Activated CD4-positive, CD25-positive, alpha-beta regulatory T cell treated with anti-CD3 and anti-CD28 coated beads, Interleukin-2, amount 50 U/mL, for 72 hours (primary cell): ENCODE data around the gene SPATA24.
"Not testable (repeated sequence)": the region's sequence is repeated elsewhere in the genome, so short reads cannot be mapped to it uniquely, and the experiment has no call there.

Experiments used
- DNase-seq: peaks from one replicate; pipeline ENCODE4 v3.0.0; 2021

The SPATA24 gene

GRCh38 chr5:139416651-139417050, 12.8 kb upstream of the SPATA24 start:
- DNase-seq: no peak

GRCh38 chr5:139415869-139416268, 12.0 kb upstream of the SPATA24 start:
- no peak for DNase-seq

GRCh38 chr5:139415221-139415861, 11.5 kb upstream of the SPATA24 start:
- DNase-seq: no peak

DNA sequence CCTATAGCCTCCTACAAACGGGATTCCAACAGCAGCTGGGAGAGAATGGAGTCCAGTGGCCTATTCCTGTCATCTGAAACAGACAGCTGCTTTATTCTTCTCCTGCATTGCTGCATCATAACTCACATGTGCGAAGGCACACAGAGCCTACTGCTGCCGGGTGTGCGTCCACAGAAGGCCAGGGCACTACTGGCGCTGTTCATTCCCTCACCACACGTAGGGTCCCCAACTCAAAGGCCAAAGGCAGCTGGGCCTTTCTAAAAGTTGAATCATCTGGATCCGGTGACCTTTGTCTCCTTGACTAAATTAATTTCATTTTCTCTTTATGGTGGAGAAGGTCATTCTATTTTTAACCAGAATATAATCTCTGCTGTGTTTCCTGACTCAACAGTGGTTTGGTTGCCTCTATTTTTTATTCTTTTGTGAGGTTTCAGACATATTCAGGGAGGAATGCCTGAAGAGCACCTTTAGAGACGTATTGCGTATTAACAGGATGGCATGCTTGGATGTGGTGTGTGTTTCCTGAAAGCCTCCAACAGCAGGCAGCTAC, 10.8 kb upstream of the SPATA24 start:
- peak; percentile 49 for DNase-seq

GRCh38 chr5:139413963-139414362, 10.1 kb upstream of the SPATA24 start:
- DNase-seq: no peak

DNA sequence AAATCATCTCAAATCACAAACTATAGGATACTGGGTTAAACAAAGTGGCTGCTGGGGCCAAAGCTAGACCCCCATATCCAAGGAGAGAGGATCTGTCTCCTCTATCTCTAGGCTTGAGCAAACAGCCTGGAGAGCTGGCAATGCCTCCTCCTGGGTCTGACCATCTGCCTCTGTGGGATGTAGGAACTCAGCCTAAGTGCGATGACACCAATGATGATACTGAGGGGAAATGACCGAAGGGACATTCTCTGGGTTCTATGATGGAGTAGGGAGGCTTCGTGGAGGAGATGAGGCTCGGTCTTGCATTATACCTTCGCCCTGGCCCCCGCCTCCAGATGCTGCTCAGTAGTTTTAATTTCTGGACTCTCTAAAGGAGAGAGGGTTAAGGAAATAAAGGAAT, 9.3 kb upstream of the SPATA24 start:
- DNase-seq: no peak

- no peak for DNase-seq
Measured at GRCh38 chr5:139410993-139411828, 7.3 kb upstream of the SPATA24 start.

DNA sequence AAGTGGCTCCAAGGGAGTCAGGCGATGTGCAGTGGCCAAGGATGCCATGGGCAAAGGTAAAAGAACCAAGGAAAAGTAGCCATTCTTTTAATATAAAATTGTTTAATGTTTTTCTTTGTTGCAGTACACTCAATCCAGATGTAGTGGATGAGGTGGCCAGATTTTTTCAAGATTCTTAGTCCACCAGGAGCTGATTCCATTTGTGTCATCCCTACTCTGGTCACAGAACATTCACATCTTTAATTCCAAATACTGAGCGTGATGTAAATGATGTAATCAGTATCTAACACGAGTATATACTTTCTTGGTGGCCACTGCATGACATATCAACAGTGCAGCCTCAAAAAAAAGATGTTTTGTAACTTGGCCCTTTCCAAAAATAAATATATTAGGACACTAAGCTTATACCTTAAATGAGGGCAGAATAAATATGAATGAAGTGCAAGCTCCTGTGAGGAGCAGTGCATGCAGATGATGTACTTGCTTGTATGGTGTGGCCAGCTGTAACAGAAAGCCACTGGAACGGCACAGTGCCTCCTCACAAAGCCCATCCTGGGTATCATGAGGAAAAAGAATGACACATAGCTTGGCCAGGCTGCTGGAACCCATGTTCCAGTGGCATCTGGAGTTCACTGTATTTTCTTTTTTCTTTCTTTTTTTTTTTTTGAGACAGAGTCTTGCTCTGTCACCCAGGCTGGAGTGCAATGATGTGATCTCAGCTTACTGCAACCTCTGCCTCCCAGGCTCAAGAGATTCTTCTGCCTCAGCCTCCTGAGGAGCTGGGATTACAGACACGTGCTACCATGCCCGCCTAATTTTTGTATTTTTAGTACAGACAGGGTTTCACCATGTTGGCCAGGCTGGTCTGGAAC, 6.5 kb upstream of the SPATA24 start:
- DNase-seq: no peak

DNA sequence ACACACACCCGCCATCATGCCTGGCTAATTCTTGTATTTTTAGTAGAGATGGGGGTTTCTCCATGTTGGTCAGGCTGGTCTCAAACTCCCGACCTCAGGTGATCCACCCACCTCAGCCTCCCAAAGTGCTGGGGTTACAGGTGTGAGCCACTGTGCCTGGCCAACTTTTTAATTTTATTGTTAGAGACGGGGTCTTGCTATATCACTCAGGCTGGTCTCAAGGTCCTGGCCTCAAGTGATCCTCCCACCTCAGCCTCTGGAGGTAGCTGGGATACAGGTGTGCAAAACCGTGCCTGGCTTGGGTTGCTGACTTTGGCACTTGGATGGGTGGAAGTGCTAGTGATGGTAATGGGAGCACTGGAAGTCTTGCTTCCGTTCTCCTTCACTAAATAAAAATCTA, 5.2 kb upstream of the SPATA24 start:
- not testable (repeated sequence) for DNase-seq

DNA sequence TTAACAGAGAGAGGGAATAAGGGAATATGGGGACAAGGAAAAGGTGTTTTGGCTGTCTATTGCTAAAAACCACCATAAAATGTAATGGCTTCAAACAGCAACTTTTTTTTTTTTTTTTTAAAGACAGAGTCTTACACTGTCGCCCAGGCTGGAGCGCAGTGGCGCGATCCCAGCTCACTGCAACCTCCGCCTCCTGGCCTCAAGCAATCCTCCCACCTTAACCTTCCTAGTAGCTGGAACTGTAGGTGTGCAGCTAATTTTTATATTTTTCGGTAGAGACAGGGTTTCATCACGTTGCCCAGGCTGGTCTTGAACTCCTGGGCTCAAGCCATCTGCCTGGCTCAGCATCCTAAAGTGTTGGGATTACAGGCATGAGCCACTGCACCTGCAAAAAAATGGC, 4.3 kb upstream of the SPATA24 start:
- DNase-seq: no peak

DNA sequence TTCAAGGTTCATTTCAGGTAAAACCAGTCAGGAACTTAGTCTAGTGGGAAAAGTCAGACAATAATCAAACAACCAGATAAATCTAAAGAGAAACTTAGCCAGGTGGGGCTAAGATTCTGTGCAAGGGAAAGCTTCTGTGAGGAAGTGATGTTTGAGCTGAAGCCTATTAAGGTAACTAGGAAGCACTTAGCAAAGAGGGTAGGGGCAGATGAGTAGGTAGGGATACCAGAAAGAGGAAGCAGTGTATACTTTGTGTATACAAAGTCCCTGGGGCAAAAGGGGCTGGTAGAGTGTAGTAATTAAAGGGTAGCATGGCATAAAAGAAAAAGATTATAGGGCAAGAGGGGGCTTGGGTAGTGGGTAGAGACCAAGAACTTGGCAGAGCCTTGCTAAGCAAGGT, 3.6 kb upstream of the SPATA24 start:
- no peak for DNase-seq

DNA sequence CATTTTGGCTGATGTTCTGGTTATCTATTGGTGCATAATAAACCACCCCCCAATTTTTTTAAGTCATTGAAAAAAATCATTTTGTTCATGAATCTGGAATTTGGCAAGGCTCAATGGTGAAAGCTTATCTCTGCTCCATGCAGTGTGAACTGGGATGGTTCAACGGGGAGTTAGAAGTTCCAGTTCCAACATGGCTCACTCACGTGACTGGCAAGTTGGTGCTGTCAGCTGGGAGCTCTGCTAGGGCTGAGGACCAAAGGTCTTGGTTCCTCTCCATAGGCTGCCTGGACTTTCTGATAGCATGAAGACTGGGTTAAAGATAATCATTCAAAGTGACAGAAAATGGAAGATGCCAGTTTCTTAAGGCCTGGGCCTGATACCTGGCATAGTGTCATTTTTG, 3.1 kb upstream of the SPATA24 start:
- DNase-seq: no peak

GRCh38 chr5:139404484-139404840, 573 bp upstream of the SPATA24 start:
- DNase-seq: no peak

GRCh38 chr5:139403418-139403786, 487 bp downstream of the SPATA24 start:
- DNase-seq: no peak

DNA sequence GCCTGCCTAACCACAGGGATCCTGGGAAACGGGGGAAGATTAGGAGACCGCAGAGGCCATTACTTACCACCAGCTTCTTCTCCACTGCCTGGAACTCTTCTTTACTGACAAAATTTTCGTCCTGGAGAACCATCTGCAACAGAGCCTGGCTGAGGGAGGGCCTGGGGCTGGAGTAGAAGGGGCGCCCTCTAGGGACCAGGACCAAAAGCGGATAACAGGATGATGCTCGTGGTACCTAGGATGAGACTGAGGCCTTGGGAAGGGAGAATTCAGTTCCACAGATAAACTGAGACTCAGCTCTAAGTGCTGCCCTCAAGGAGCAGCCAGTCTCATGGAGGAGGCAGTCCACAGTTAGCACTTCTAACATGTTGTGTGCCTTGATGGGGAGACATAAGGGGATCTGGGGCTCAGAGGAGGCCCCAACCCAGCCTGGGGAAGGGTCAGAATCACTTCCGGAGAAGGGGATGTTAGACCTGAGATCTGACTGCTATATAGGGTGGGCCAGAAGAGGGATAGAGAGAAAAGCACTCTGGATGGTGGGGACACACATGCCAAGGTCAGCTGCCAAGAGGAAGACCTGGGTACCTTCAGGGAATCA, 1.2 kb downstream of the SPATA24 start:
- no peak for DNase-seq

- no peak for DNase-seq
Measured at GRCh38 chr5:139401546-139401945, 2.3 kb downstream of the SPATA24 start.

GRCh38 chr5:139399501-139400121, 4.3 kb downstream of the SPATA24 start:
- no peak for DNase-seq

DNA sequence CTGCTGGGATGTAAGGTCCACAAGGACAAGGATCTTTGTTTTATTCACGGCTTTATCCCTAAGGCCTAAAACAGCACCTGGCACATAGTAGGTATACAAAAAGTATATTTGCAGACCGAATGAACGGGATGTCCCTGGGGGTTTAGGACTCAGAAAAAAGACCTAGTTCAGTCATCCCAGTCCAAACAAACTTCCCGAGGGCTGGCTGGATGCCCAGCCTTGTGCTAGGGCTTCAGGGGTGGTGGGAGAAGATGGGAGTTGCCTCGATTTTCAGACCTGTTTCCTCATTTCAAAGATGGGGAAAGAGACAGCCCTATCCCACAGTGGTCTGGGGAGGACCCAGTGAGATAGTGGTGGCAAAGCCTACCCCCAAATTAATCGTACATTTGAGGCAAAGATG, 6.0 kb downstream of the SPATA24 start:
- no peak for DNase-seq

DNA sequence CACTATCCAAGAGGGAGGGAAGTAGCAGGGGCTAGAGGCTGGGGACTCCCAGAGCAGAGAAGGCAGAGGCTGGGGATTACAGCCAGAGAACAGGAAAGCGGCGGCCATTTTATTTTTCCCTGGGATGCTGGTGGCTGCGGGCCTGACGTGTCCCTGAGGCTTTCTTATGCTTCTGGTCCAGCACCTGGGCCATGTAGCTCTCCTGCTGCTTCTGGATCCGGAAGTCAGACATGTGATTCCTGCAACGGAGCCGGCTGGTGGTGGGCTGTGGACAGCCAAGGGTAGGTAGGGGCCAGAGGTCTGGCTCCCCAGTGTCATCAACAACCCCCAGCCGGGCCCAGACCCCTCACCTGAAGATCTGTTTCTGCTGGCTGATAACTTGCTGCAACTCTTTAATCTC, 7.2 kb downstream of the SPATA24 start:
- DNase-seq: no peak

DNA sequence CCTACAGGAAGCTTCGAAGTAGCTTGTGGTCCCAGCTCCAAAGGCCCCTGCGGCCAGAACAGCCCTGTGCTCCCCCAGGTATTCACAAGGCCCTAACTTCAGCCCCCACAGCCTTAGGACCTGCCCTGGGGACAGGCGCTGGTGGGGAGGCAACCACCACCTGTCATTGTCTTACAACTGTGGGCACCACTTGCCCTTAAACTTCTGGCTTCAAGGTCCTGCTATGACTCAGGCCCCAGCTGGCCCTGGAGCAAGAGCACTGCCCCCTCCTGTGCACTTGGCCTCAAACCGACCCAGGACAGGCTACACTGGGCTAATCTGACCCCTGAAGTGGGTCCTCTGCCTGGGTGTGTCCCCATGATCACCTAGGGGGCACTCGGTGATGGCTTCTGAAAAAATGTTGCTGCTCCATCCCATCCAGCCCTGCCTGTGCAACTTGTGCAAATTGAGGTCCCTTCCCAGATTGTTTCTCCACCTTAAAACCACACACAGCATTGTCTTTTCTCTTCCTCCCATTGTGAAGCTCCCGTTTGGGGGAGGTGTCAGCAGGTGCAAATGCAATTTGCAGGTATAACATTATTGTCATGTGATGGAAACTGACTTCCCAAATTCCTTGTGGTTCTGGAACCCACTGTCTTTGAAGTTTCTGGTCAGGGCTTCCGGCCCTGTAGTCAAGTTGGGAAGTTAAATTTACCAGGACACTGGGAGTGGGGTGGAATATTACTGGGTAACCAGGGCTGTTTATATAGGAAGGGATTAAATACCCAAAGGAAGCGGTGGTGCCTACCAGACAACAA, 7.8 kb downstream of the SPATA24 start:
- DNase-seq: no peak

DNA sequence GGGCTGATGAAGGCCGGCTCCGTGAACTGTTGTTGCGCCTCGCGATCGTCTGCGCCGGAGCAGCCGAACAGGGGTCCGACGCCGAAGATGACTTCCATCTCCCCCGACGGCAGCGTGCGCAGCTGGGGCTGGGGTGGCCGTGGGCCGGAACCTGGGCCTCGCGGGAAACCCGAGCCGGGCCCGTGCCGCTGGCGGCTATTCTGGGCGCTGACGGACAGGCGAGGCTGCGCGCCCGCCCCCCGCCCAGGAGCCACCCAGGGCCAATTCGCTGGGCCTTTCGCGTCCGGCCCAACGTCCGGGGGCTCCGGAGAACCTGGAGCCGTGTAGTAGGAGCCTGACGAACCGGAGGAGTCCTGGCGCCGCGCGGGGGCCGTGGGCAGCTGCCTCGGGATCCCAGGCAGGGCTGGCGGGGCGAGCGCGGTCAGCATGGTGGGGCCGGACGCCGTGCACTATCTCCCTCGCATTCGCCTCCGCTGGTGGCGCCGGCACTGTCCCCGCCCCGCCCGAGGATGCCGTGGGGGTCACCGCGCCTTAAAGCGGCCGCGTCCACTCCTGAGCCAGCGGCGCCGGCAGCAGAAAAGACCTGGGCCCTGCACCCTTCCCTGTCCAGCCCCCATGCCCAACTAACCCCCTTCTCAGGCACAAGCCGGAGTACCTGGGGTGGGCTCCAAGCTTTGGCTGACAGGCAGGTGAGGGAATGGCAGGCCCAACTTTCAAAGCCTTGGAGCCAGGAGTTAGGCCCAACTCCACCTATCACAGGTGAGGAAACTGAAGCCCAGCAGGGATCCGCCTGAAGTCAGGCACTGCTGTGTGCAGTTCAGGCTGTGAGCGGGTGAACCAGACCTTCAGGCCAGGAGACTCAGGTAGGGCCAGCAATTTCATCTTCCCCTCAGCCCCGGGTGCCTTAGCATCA, 9.0 kb downstream of the SPATA24 start, which contains the start of gene PROB1:
Gene PROB1, minus strand, starts transcription at position 451 of the 913 bp plus-strand sequence. Its CDS starts 23 bp downstream, at position 428.
- DNase-seq: no peak
